GM19035 (cell line): ENCODE data around the gene TLR2.

Source experiments
- ATAC-seq: cut with Tn5 transposase; IDR thresholded peaks from one replicate; pipeline ENCODE4 v1.9.1; 2021; ENCODE audit not compliant: unreplicated experiment

TLR2 gene

GRCh38 chr4:153684182-153684970 is at the start of gene TLR2:
TSS of gene TLR2 (plus strand) at chr4:153684280. CDS start at chr4:153702908, 18,628 bp downstream.
- ATAC-seq, result peak; percentile 90

- no peak for ATAC-seq
Measured at GRCh38 chr4:153634738-153635353, 49.2 kb upstream of the TLR2 start.

- no peak for ATAC-seq
Measured at GRCh38 chr4:153635846-153636245, 48.2 kb upstream of the TLR2 start.

GRCh38 chr4:153637201-153637600 is 46.9 kb upstream of the TLR2 start:
- no peak for ATAC-seq

GRCh38 chr4:153638011-153638410 is 46.1 kb upstream of the TLR2 start:
- ATAC-seq, result no peak

- no peak for ATAC-seq
Measured at GRCh38 chr4:153638999-153639398, 45.1 kb upstream of the TLR2 start.

DNA sequence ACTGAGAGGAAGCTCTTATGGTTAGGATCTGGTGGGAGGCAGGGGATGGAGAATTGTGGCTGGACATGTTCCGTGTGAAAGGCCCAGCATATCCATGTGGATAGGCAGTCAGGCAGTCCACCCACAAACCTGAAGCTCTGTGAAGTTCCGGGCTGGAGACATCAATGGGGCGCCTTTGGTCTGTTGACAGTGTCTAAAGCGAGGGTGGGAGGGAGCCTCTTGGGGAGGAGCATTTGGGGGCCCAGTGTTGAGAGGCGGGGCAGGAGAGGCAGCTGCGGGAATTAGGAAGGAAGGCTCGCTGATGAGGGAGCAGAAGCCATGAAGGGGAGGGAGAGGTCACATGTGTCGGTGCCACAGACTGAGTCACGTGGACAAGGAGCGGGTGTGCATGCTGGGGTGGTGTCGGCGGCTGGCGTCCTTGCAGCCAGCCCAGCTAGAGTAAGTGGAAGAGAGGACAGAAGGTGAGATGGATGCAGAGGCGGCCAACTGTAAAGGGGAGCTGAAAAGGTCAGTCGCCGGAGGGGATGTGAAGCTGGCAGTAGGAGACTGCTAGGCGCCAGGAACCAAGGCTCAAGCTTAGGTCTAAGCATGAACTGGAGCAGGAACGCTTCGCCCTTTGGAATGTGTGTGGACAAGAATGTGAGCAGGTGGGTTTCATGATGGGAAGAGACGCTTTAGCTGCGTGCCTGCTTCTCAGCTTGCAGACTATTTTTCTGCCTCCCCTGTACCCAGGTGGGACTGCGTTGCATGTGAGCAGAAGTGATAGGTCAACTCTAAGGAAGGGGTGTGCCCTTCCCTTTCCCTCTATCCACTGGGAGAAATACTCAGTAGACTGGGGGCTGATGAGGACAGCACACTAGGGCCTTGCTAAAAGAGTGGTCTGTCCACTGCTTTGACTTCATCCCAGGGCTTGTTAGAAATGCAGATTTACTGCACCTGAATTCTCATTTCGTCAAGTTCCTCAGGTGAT is 44.0 kb upstream of the TLR2 start:
- ATAC-seq, result no peak

DNA sequence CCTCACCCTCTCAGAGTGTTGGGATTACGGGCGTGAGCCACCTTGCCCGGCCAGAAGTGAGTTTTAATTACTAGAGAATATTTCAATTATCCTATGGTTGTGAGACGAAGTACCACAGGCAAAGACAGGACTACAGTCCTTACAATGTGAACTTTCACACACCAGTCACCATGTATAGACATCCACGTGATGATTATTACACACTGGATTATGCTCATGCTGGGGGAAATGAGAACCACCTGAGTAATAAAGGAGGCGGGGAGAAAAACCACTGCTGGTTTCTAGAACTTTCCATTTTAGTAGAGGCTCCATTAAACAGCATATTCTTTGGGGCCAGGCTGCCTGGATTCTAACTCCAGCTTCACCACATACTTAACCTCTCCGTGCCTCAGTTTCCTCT is 42.5 kb upstream of the TLR2 start:
- no peak for ATAC-seq

- ATAC-seq, result peak; percentile 91
Measured at GRCh38 chr4:153643406-153644383, 40.4 kb upstream of the TLR2 start.

DNA sequence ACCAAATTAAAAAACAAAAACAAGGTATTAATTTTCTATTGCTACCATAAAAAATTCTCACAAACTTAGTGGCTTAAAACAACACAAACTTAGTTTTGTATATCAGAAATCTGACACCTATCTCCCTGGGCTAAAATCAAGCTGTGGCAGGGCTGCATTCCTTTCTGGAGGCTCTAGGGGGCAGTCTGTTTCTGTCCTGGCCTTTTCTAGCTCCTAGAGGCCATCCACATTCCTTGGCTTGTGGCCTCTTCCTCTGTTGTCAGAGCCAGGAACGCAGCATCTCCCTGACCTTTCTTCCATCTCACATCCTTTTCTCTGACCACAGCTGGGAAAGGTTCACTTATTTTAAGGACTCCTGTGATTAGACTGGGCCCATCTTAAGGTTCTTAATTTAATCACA is 38.9 kb upstream of the TLR2 start:
- ATAC-seq, result no peak

DNA sequence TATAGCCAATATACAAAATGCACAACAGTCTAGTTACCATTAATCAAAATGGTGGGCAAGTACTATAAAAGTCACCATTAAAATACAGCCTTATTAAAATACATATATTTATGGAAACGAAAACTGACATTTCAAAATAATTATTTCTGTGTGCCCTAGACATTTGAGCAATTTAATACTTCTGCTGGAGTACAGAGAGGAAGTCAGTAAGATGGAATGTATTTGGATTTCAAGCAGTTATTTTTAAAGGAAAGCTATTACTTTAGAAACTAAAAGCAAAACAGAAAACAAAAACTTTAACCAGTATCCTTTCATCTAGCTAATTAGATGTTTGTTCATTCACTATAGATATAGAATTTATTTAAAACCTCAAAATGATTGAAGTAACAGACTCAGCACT is 37.8 kb upstream of the TLR2 start:
- ATAC-seq, result no peak

DNA sequence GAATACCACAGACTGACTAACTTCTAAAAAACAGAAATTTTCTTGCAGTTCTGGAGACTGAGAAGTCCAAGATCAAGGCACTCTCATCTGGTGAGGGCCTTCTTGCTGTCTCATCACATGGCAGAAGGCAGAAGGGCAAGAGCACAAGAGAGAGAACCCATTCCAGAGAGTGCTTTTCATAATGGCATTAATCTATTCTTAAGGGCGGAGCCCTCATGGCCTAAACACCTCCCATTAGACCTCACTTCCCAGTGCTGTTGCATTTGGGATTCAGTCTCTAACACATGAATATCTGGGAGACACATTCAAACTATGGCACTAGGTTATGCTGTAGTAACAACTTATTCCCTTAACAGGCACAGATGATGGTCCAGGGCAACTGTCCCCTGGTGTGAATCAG is 37.1 kb upstream of the TLR2 start:
- ATAC-seq, result no peak

DNA sequence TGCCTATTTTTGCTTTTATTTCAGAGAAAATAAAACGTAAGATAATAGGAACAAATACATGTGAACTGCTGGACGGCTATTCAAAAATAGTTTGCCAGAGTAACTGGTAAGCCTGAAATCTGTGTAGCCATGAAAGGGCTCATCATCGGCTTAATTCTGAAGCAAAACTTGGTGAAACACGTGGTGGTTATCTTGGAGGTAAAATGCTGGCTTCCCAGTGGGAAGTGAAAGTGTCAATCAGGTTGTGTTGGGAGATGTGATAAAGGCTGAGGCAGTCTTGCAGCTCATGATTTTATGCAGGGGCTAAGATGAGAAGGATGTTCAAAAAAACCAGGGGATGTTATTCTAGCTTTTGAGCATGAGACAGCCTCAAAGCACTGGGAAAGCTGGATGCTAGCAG is 36.1 kb upstream of the TLR2 start:
- no peak for ATAC-seq

DNA sequence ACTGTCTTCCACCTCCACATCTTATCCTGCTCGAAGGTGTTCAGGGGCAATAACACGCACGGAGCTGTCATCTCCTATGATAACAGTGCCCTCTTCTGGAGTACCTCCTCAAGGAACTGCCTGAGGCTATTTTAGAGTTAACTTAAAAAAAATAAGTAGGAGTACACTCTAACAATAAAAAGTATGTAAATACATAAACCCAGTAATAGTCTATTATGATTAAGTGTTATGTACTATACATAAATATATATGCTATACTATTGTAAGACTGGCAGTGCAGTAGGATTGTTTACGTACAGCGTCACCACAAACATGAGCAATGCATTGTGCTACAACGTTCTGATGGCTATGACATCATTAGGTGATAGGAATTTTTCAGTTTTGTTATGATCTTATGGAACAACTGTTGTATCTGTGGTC is 34.5 kb upstream of the TLR2 start:
- ATAC-seq, result no peak

- ATAC-seq, result no peak
Measured at GRCh38 chr4:153651116-153651515, 33.0 kb upstream of the TLR2 start.

DNA sequence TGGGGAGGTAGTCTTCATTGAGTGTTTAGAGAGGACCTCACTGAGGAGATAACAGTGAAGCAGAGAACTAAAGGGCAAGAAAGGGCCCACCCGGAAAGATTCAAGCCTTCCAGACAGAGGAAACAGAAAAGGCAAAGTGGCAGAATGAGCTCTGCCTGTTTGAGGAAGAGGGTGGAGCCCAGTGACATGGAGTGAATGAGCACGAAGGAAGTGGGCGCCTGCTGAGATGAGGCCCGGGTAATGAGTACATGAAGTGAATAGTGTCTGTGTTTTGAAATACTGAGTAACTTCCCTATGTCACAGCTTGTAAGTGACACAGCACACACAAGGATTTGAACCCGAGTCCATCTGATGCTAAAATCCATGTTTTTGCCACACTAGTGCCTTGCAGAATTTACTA is 32.5 kb upstream of the TLR2 start:
- ATAC-seq, result no peak

DNA sequence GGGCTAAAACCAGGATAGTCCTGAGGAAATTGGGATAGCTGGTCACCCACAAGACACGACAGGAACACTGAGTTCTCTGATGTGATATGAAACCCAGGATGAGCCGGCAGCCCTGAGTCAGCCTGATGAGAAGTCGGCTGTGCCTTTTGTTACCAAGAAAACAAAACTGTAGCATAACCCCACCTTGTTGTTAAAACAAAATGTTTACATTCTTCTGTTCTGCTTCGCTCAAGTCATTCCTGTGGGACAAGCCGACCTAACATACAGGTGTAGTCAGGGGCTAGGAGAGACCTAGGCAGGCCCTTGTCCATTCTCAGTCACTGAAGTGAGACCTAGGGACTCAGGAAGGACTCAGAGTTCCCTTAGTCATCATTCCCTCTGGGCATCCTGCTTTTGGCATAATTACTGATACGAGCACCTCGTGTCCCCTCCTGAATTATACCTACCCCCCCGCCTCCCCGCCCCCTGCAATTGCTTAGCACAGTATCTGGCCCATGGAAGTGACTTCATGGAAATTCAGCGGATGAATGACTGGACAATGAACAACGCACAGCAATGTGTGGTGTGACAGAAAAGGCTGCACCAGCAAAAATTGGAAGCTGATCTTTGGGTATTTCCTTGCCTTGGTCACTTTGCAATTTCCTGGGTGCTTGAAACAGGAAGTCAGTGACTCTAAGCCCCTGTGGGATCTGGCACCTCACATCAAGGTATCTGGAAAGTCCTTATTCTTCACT is 31.9 kb upstream of the TLR2 start:
- no peak for ATAC-seq

GRCh38 chr4:153655002-153655541 is 29.0 kb upstream of the TLR2 start:
- ATAC-seq, result no peak

DNA sequence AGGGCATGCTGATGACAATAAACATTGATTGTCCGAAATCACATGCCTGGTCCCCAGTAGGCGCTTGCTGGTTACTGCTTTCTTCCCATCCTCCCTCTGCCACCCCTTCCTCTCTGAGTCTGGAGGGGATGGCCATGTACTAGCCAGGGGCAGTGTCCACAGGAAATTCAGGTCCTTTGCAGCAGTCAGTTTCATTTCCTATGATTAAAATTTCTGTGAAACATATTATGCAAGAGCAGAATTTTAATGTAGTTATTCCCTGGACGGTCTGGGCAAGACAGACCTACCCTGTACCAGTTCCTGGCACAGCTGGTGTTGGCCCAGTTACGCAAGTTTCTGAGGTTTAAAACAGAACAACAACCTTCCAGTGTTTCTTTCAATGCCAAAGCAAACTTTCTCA is 28.2 kb upstream of the TLR2 start:
- ATAC-seq, result no peak
